OCI-LY7 (cell line): ENCODE data around the gene RPS6KA5.

ENCODE experiments used
- CTCF ChIP-seq: fragments of 200-600 bp; sonication (generic); conservative IDR thresholded peaks from 2 replicates; pipeline ENCODE4 v1.5.1; 2014; ENCODE audit warnings: mild to moderate bottlenecking, antibody characterized with exemption, low read length, moderate library complexity, mixed read lengths
- EZH2phosphoT487 ChIP-seq: fragments of 200-600 bp; sonication (generic); IDR thresholded peaks from 2 replicates; pipeline ENCODE4 v1.6.1; 2018; ENCODE audit warnings: low read depth, borderline replicate concordance, mild to moderate bottlenecking, mixed run types, antibody characterized with exemption, low read length, moderate library complexity, mixed read lengths

DNA sequence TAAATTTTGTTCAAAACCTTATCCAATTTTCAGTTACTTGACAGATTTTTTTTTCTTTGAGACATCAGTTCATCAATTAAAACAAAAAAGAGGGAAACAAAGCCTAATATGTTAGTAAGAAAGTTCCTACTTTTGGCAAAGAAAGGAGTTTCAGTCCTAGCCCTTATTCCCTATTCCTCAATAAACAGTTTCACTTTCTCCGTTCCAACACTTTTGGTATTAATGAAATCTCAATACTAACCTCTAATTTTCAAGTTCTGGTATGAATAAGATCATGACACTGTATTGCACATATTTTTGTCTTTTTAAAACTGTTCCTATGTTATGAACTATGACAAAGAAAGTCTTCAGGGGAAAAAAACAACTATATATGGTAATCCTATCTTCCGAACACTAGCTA is 48.4 kb downstream of the RPS6KA5 start:
- TF ChIP-seq EZH2phosphoT487 (no peak), CTCF (no peak)
